DOHH2 (cell line): ENCODE results near the gene HHAT.

Experiments
- EZH2phosphoT487 ChIP-seq: fragments of 200-600 bp; sonication (generic); IDR thresholded peaks from 2 replicates; pipeline ENCODE4 v1.6.1; 2017; ENCODE audit warnings: borderline replicate concordance, mild to moderate bottlenecking, antibody characterized with exemption, low read length, moderate library complexity, mixed read lengths
- TF ChIP-seq, protein P1 (sequence below): fragments of 200-600 bp; sonication (generic); IDR thresholded peaks from one replicate; pipeline ENCODE4 v1.5.1; 2014; ENCODE audit warnings: antibody characterized with exemption, mild to moderate bottlenecking, low read depth, low read length; ENCODE audit not compliant: poor library complexity, severe bottlenecking

DNA sequence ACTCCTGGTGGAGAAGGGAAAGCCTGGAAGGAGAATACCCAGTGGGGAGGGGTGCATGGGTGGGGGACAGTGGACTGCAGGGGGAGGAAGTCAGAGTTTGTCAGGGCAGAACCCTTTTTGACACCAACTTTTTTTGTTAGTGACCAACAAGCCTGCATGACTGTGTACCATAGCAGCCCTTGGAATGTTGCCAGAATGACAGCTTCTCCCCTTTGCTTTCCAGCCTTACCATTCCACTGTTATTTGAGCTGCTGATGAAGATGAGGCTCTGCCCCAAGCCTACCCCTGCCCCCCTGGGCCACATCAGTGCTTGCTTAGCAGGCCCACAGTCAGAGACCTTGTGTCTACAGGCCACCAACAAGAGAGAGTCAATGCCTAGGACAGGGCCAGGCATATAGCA, 341.2 kb downstream of the HHAT start:
- TF ChIP-seq, protein P1, sequence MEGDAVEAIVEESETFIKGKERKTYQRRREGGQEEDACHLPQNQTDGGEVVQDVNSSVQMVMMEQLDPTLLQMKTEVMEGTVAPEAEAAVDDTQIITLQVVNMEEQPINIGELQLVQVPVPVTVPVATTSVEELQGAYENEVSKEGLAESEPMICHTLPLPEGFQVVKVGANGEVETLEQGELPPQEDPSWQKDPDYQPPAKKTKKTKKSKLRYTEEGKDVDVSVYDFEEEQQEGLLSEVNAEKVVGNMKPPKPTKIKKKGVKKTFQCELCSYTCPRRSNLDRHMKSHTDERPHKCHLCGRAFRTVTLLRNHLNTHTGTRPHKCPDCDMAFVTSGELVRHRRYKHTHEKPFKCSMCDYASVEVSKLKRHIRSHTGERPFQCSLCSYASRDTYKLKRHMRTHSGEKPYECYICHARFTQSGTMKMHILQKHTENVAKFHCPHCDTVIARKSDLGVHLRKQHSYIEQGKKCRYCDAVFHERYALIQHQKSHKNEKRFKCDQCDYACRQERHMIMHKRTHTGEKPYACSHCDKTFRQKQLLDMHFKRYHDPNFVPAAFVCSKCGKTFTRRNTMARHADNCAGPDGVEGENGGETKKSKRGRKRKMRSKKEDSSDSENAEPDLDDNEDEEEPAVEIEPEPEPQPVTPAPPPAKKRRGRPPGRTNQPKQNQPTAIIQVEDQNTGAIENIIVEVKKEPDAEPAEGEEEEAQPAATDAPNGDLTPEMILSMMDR: no peak
- no peak for TF ChIP-seq EZH2phosphoT487
